B cell (primary cell): ENCODE data around the gene CARNS1. TPM values are rescaled to one million over a fixed set of nuclear protein-coding genes. Genes with fewer than 3 reads are reported as not detected.

Experiments used
- ATAC-seq: fragments of 200-7000 bp; cut with Tn5 transposase; one replicate; pipeline ENCODE4 v1.10.0; 2021; ENCODE audit warnings: low read depth, mild to moderate bottlenecking, moderate number of reproducible peaks, moderate library complexity
- CTCF ChIA-PET: fragments of 350-600 bp; sonication (Branson Sonifier 250); formaldehyde crosslinking; loops from one replicate; lab custom pipeline; 2021; ENCODE audit warnings: antibody characterized with exemption, inconsistent platforms; lab: Charles Lee
- POLR2A ChIA-PET: fragments of 350-600 bp; sonication (Branson Sonifier 250); formaldehyde crosslinking; loops from one replicate; lab custom pipeline; 2021; ENCODE audit warnings: antibody characterized with exemption; lab: Charles Lee
- DNase-seq: peaks from one replicate; pipeline ENCODE4 v3.0.0; 2013
- H2AFZ ChIP-seq: 2 replicates; pipeline ENCODE4 v1.6.1; 2012; ENCODE audit warnings: mild to moderate bottlenecking, low read depth, low read length; ENCODE audit not compliant: insufficient read depth, poor library complexity, severe bottlenecking
- H3K27ac ChIP-seq, 2 donors: 1 replicate in 1 of 2; 2 replicates in 1 of 2; pipeline ENCODE4 v1.5.1; 2012 to 2013; ENCODE audit warnings: low read length in 2 of 2, mild to moderate bottlenecking in 2 of 2, moderate library complexity in 1 of 2
- H3K27me3 ChIP-seq, 4 experiments: fragments of 200-600 bp in 1 of 4; sonication (generic) in 1 of 4; replicated peaks in 1 of 4; 1 replicate in 2 of 4; 2 replicates in 2 of 4; pipeline versions ENCODE4 v1.6.1 to v1.7.0; 2013 to 2016; ENCODE audit warnings: low read length in 3 of 4, mild to moderate bottlenecking in 2 of 4, mixed read lengths in 1 of 4, moderate library complexity in 1 of 4; ENCODE audit not compliant: insufficient read depth in 4 of 4, control insufficient read depth in 3 of 4; ENCODE audit errors: control extremely low read depth in 1 of 4
- H3K36me3 ChIP-seq, 2 experiments: replicated peaks in 1 of 2; 1 replicate in 1 of 2; 2 replicates in 1 of 2; pipeline versions ENCODE4 v1.6.1 to v1.7.1; 2013; ENCODE audit warnings: low read length in 1 of 2; ENCODE audit not compliant: insufficient read depth in 2 of 2, control insufficient read depth in 1 of 2; ENCODE audit errors: control extremely low read depth in 1 of 2, extremely low read depth in 1 of 2
- H3K4me1 ChIP-seq, 2 donors: fragments of 200-600 bp in 1 of 2; sonication (generic) in 1 of 2; 1 replicate in 1 of 2; 2 replicates in 1 of 2; pipeline versions ENCODE4 v1.5.1 to v1.6.1; 2013 to 2017; ENCODE audit warnings: low read length in 2 of 2; ENCODE audit not compliant: control insufficient read depth in 2 of 2, insufficient read depth in 2 of 2
- H3K4me2 ChIP-seq: replicated peaks from 2 replicates; pipeline ENCODE3; 2012; ENCODE audit warnings: mild to moderate bottlenecking, low read depth, low read length; ENCODE audit not compliant: poor library complexity, severe bottlenecking
- H3K4me3 ChIP-seq, 5 experiments: fragments of 200-600 bp in 1 of 5; sonication (generic) in 1 of 5; 1 replicate in 3 of 5; 2 replicates in 2 of 5; pipeline versions ENCODE4 v1.5.1 to v1.7.0; 2011 to 2016; ENCODE audit warnings: low read length in 4 of 5, mild to moderate bottlenecking in 4 of 5, low read depth in 2 of 5, control low read depth in 1 of 5, moderate library complexity in 1 of 5; ENCODE audit not compliant: insufficient read depth in 1 of 5; ENCODE audit errors: control extremely low read depth in 1 of 5, extremely low read depth in 1 of 5
- H3K79me2 ChIP-seq: fragments of 200-600 bp; sonication (generic); one replicate; pipeline ENCODE4 v1.6.0; 2016; ENCODE audit warnings: low read length; ENCODE audit not compliant: control insufficient read depth, insufficient read depth
- H3K9ac ChIP-seq: fragments of 200-600 bp; sonication (generic); 2 replicates; pipeline ENCODE4 v1.6.1; 2017; ENCODE audit warnings: mild to moderate bottlenecking, low read length, moderate library complexity
- H3K9me3 ChIP-seq, 3 donors: one replicate each; pipeline versions ENCODE4 v1.6.1 to v1.7.1; 2013; ENCODE audit warnings: low read length in 2 of 3; ENCODE audit not compliant: control insufficient read depth in 2 of 3, insufficient read depth in 1 of 3; ENCODE audit errors: control extremely low read depth in 1 of 3
- H4K20me1 ChIP-seq: 2 replicates; pipeline ENCODE4 v1.6.0; 2012; ENCODE audit warnings: mild to moderate bottlenecking, low read length; ENCODE audit not compliant: insufficient read depth, control insufficient read depth, poor library complexity, severe bottlenecking
- H3K27ac Mint-ChIP-seq: one replicate; pipeline ENCODE4 v1.8.0; 2021; ENCODE audit warnings: mixed read lengths
- H3K27me3 Mint-ChIP-seq: one replicate; pipeline ENCODE4 v1.8.0; 2021; ENCODE audit warnings: mixed read lengths
- H3K4me1 Mint-ChIP-seq: one replicate; pipeline ENCODE4 v1.8.0; 2021; ENCODE audit warnings: mixed read lengths
- H3K4me3 Mint-ChIP-seq: one replicate; pipeline ENCODE4 v1.8.0; 2021; ENCODE audit warnings: mixed read lengths
- H3K9me3 Mint-ChIP-seq: one replicate; pipeline ENCODE4 v1.8.0; 2022; ENCODE audit warnings: mixed read lengths; ENCODE audit not compliant: insufficient read depth
- CTCF ChIP-seq: fragments of 200-600 bp; IDR thresholded peaks from one replicate; pipeline ENCODE4 v1.8.0; 2022; ENCODE audit warnings: antibody characterized with exemption, mild to moderate bottlenecking
- EZH2 ChIP-seq: IDR thresholded peaks from 2 replicates; pipeline ENCODE4 v1.6.1; 2012; ENCODE audit warnings: borderline replicate concordance, low read depth, mild to moderate bottlenecking, moderate library complexity, low read length; ENCODE audit not compliant: insufficient read depth, poor library complexity, severe bottlenecking
- WGBS: methylation state at CpG from one replicate; pipeline ENCODE4 v1.1.5; 2013; ENCODE audit warnings: missing lambda C conversion rate; ENCODE audit not compliant: insufficient coverage; 5-methylcytosine and 5-hydroxymethylcytosine counted together
- intact Hi-C: fragments of 100-400 bp; cut with micrococcal nuclease; formaldehyde crosslinking; loops from one replicate; pipeline ENCODE4 v1.10.0; 2022
- polyA plus RNA-seq: library from polyadenylated mRNA; depleted of rRNA; stranded (reverse); fragments of >200 nt; gene quantifications from 2 replicates; pipeline ENCODE4 v1.2.3, GENCODE V29; 2012
- total RNA-seq, 2 donors: library from RNA; stranded (reverse); fragments of 120-200 nt in 1 of 2; gene quantifications; 1 replicate in 1 of 2; 2 replicates in 1 of 2; pipeline versions ENCODE4 v1.2.3 to v1.2.4, GENCODE V29; 2013 to 2022

CARNS1 gene
- total and polyA plus RNA-seq, 2 donors (not counting 1 experiment from before 2014, with no cell fraction given): 24.1 to 41.1 TPM

- Histone ChIP-seq H3K79me2 (peaks cover 35% of the 10 kb centered on the region), H3K4me1 (peaks cover 28 to 37% of the 10 kb centered on the region in 2 donors), H3K4me3 (no peak overlapping the region), H3K4me2 (no peak overlapping the region), H2AFZ (no peak overlapping the region), H3K9me3 (no peaks in the 10 kb centered on the region), H3K9ac (no peak overlapping the region), H4K20me1 (no peaks in the 10 kb centered on the region), H3K27ac (no peak overlapping the region), H3K27me3 (no peaks in the 10 kb centered on the region), H3K36me3 (no peaks in the 10 kb centered on the region)
- TF ChIP-seq CTCF (no peak), EZH2 (no peak)
- DNase-seq (no peak), ATAC-seq (no peak)
- Mint-ChIP-seq H3K4me3 (no peak overlapping the region), H3K27me3 (no peaks in the 10 kb centered on the region), H3K27ac (no peak overlapping the region), H3K4me1 (peaks cover 34% of the 10 kb centered on the region), H3K9me3 (no peaks in the 10 kb centered on the region)
- ChIA-PET POLR2A (interaction anchor here (1.1 to 10.7 kb wide), 2 partner anchors 14 to 20 kb away, joined by 3 to 195 read pairs; partner anchors contain the start of genes PPP1CA, PTPRCAP and TBC1D10C), CTCF (interaction anchor here (1.2 to 10.4 kb wide), 3 partner anchors 11 to 20 kb away, joined by 3 to 121 read pairs (median 5); partner anchors contain the start of genes PPP1CA, PTPRCAP and TBC1D10C)
- 92% methylated on average over 13 of the region's 13 CpGs for WGBS
- intact Hi-C loops: no loop called here
These were observed 8.0 kb downstream of the CARNS1 start for GRCh38 chr11:67423466-67423865.

GRCh38 chr11:67423891-67424613 is 8.6 kb downstream of the CARNS1 start:
- no peak overlapping the region for H3K27ac Mint-ChIP-seq
- CTCF ChIA-PET: interaction anchor here (1.8 to 10.4 kb wide), 2 partner anchors 14 to 21 kb away, joined by 5 to 121 read pairs; partner anchors contain the start of genes PPP1CA, PTPRCAP and TBC1D10C

More at GRCh38 chr11:67423891-67424613, 8.6 kb downstream of the CARNS1 start:
- Histone ChIP-seq H3K36me3 (no peaks in the 10 kb centered on the region), H3K79me2 (peaks cover 41% of the 10 kb centered on the region), H3K27me3 (no peaks in the 10 kb centered on the region), H3K9ac (no peak overlapping the region), H3K4me1 (peaks cover 25 to 36% of the 10 kb centered on the region in 2 donors), H4K20me1 (peaks cover 5% of the 10 kb centered on the region), H3K27ac (no peak overlapping the region), H3K9me3 (no peaks in the 10 kb centered on the region), H3K4me3 (no peak overlapping the region), H3K4me2 (no peak overlapping the region), H2AFZ (no peak overlapping the region)
- WGBS: 96% methylated on average over 30 of the region's 34 CpGs
- Mint-ChIP-seq H3K9me3 (no peaks in the 10 kb centered on the region), H3K4me3 (no peak overlapping the region), H3K4me1 (peaks cover 33% of the 10 kb centered on the region), H3K27me3 (no peaks in the 10 kb centered on the region)
- TF ChIP-seq CTCF (no peak), EZH2 (no peak)
- POLR2A ChIA-PET: interaction anchor here (0.6 to 10.7 kb wide), 3 partner anchors 21 to 269 kb away, joined by 3 to 195 read pairs (median 8); partner anchors contain the start of genes PPP1CA and TBC1D10C
- intact Hi-C loops: no loop called here
- DNase-seq: no peak
- ATAC-seq: no peak
